Measurements from ENCODE around the gene CPEB4.

Gene CPEB4

DNA sequence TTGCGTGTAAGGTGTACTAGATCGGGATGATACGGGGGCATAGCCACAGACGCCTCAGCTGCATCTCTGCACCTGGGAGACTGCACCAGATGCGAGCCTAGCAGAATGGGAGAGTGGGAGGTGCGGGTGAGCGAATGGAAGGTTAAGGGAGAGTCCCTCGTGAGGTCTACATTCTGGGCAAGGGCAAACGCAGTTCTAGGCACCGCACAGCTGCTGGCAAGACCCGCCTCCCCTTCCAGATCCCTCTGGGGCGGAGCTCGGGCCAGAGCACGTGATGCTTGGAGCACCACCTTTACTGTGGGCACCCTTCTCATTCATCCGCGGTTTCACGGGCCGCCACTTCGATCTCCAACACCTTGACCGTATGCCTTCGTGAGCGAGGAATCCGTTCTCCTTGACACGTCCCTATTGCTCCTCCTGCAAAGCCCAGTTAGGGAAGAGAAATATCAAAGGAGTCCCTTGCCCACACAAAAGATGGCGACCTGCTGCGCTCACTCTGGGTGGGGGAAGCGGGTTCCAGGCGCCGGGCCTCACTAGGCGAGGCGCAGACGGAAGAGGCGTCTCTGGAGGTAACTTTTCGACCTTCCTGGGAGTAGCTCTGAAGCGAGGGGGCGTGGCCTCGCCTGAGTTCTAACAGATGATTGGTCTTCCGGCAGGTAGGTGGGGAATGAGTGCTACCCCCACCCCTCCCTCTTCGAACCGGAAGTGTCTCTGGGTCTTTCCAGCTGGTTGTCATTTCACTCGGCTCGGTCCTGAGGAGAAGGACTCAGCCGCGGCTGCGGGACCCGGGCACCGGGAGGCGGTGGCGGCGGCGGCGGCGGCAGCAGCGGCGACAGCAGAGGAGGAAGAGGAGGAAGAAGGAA lies at the start of gene CPEB4:
Gene CPEB4 (plus strand): TSS at position 740 of the 863 bp plus-strand sequence. CDS start 1,385 bp downstream, outside the sequence.
- peak; percentile 98 for DNase-seq (ENCODE audit: low read depth)

DNA sequence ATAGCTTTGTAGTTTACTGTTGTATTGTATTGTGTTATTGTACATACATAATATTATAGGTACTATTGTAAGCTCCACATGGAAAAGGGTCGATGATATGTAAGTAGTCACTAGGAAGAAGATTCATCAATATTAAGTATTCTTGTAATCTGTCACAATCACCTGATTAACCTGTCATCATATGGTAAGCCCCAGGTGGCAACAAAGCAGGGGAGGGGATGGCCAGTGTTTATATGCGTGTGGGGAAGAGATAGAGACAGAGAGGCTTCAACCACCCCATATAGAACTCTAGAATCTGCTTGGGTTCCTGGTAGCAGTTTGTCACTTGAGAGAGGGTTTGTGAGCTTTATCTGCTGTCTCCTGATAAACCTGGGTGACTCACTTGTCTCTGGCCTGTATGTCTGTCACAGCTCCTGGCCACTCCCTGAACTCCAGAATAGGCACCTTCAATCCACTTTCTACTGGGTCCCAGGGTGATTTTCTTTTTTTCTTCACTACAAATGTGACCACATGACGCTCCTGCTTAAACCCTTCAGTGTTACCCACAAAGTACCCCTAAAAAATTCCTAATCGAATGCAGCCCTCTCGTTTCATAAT lies 48.9 kb upstream of the CPEB4 start:
- no peak for DNase-seq (ENCODE audit: low read depth)

DNA sequence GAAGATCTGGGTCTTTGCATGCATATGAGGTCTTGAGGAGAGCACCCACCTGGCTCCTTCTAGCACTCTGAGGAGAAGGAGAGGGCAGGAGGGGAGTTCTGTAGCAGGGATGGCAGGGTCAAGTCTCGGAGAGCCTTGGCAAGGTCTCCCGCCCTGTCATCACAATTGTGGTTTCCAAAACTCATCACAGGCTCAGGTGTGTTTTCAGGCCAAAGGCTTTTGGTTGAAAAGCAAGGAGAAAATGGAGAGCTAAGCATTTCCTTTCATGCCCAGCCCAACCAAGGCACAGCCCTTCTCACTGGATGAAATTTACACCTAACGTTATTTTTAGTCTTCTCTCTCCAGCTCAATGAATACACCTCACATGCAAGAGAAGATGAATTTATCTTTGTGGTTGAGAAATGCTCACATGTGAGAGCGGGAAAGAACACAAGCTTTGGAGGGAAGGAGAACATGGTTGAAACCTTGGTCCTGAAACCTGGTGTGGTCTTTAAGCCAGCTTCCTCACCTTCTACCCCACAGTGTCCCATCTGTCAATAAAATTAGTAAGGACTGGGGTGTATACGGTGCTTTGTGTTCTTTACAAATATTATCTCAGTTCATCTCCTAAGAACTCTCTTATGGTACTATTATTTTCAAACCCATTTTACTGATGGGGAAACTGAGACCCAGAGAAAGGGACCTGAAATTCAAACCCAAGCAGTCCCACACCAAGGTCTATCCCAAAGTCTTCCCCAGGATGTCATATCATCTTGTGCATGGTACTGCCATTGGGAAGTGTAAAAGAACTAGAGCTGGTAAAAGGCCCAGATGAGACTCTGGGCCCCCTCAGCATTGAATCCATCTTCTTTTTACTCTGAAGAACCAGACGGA lies 47.8 kb upstream of the CPEB4 start:
- DNase-seq (ENCODE audit: low read depth): no peak

DNA sequence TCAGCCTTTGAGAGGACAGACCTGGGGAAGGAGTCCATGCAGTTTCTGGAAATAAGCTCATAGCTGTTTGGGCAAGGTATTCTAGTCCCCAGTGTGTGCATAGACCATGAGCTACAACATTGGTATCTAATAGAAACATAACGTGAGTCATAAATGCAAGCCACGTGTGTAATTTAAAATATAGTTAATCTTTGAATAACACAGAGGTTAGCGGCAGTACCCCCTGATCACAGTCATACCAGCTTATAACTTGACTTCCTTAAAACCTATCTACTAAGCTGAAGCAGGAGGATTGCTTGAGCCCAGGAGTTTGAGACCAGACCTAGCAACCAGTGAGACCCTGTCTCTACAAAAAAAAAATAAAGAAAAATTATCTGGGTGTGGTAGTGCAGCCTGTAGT lies 46.4 kb upstream of the CPEB4 start:
- no peak for DNase-seq (ENCODE audit: low read depth)

DNA sequence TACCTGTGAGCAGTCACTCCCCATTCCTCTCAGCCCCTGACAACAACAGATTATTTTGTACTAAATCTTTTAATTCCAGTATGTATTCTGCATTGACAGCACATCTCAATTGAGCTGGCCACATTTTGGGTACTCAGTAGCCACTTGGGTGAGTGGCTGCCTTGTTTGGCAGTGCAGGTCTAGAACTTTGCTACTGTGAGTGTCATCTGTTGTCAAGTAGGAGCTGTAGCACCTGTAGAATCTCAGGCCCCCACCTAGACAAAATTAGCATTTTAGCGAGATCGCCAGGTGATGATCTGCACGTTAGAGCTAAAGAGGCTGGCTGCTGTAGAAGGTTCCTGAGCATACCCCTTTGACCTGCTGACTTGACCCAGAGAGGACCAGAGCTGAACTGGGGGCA lies 44.4 kb upstream of the CPEB4 start:
- no peak for DNase-seq (ENCODE audit: low read depth)

DNA sequence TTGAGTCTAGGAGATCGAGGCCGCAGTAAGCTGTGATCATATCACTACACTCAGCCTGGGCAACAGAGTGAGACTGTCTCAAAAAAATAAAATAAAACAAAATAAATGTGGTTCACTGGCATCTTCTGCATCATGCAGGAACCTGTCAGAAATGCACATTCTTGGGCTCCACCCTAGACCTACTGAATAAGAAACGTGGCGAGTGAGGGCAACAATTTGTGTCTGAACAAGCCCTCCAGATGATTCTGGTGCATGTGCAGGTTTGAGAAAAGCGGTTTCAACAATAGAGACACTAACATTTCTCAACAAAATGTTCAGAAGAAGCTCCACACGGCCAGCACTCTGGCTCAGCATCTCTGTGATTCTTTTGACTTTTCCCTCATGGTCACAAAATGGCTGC lies 42.8 kb upstream of the CPEB4 start:
- no peak for DNase-seq (ENCODE audit: low read depth)

DNA sequence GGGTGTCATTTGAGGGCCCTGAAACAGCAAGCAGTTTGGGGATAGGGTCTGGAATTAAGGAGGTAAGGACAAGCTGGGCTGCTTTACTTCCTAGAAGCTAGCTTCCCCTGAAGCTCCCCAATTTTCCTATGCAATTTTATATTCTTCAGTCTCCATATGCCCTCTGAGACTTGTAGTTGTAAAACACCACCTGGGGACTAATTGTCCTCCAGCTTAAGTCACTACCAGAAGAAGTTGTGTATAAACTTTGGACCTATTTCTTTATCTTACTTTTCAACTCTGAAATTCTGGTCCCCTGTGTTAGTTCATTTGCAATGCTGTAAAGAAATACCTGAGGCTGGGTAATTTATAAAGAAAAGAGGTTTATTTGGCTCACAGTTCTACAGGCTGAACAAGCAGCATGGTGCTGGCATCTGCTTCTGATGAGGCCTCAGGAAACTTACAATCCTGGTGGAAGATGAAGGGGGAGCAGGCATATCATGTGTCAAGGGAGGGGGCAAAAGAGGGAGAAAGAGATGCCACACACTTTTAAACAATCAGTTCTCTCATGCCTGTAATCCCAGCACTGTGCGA lies 41.1 kb upstream of the CPEB4 start:
- no peak for DNase-seq (ENCODE audit: low read depth)

DNA sequence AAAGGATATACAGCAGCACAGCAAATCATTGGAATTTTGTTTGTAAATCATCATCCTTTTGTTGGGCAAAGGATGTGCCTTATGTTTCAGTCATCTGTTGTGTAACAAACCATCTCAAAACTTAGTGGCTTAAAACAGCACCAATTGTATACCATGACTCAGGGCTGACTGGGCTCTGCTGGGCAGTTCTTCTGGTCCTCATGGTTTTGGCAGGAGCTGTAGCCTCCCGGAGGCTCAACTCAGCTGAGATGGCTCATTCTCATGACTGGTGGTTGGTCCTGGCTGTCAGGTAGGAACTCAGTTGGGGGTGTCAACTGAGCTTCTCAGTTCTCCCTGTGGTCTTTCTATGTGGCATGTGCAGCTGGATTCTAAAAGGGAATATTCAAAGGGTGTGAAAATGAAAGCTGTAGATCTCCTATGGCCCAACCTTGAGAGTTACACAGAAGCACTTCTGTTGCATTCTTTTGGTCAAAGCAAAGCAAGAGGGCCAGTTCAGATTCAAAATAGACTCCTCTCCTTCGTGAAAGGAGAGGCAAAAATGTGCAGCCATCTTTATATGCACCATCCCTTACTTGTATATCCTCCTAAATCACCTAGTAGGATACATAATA lies 39.1 kb upstream of the CPEB4 start:
- no peak for DNase-seq (ENCODE audit: low read depth)

DNA sequence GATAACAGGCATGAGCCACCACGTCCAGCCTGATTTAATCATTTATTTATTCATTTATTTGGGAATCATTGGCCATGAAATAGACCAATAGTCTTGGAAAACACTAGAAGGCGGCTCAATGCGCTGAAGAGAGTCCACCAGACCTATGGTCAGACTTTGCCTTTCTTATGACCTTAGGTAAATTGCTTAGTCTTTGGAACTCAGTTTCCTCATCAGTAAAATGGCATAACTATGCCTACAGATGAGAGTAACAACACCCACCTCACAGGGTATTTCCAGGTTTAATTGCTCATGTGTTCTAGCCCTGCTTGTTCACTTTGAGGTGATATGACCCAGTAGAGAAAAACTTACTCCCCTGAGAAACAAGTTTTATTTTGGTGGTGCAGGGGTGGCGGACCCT lies 38.2 kb upstream of the CPEB4 start:
- DNase-seq (ENCODE audit: low read depth): no peak

DNA sequence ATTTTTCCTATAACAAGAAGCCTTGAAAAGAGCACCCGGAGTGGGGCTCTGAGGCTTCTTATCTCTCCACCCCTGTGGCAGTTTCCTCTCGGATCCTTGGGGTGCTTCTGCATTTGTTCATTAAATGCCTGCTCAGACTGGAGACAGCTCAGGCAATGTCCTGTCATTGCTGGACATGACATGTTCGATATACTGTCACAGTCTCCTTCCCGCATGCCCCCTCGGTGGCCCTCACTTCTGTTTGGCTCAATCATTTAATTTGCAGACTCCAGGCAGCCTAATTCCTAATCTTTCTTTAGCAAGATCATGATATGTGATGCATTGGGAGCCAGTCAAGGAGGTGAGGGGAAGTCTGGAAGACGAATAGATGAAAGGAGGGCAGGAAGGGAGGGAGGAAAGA lies 37.5 kb upstream of the CPEB4 start:
- no peak for DNase-seq (ENCODE audit: low read depth)

DNA sequence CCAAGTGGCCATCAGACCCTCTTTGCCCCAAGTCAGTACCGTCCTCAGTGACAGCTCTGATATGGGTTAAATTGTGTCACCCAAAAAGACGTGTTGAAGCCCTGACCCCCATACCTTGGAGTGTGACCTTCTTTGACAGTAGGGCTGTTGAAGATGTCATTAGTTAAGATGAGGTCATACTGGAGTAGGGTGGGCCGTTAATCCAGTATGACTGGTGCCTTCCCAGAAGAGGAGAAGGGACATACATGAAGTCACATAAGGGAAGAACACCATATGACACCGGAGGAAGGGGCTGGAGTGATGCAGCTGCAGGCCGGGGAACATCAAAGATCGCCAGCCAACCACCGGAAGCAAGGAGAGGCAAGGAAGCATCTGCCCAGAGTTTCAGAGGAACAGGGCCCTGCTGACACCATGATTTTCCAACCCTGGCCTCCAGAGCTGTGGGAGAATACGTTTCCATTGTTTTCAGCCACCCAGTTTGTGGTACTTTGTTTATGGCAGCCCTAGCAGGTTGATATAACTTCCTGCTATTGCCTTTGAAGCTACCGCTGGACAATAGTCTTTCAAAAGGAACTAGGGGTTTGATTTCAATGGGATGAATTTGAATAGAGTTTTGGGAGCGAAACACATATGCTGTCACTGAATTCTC lies 36.4 kb upstream of the CPEB4 start:
- DNase-seq (ENCODE audit: low read depth): no peak

DNA sequence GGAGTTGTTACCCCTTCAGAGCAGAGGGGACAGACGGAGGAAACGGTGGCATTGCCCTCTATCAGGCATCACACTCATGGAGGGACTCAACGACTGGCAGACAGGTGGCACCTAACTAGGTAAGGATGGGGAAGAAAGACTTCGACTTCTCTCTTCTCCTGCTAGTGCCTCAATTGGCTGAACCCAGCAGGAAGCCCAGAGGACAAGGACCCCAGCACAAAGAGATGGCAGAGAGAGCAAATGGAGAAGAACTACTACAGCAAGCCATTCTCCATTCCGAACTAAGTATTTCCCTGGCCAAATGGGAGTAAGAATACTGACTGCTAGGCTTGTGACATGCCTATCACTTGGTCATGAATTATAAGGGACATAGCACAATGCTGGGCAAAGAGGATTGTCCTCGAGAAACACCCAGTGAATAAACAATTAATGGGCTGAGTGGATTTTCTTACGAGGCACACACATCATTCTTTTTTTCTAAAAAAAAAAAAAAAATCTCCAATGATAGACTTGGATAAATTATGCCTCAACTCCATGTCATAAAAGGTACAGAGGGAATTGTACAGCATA lies 35.3 kb upstream of the CPEB4 start:
- DNase-seq (ENCODE audit: low read depth): no peak

DNA sequence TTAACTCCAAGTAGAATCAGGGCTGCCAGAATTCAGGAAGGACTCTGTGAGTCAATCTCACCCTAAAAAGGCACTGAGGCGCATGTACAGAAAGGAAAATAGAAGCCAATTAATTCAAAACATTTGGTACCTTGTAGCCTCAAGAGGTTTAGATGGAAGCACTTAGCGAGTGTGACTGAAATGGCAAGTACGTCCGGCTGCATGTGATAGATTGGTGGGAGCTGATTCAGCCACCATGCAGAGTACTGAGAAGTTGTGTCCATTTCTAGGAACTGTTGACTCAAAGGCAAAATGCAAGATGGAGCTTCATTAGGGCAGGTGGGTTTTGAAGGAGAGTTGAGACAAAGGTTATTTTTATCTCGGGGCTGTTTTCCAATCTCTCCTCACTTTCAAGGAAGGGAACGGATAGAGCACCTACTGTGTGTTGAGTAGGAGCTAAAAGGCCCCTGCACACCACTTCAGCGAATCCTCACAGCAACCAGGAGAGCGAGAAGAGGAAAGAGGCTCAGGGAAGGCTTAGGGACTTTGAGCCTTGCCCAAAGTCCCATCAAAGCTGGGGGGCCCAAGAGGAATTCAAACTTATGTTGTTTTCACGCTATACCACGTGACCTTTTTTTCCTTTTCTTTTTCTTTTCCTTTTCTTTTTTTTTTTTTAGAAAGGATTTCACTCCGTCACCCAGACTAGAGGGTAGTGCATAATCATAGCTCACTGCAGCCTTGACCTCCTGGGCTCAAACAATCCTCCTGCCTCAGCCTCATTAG lies 34.6 kb upstream of the CPEB4 start:
- DNase-seq (ENCODE audit: low read depth): no peak

DNA sequence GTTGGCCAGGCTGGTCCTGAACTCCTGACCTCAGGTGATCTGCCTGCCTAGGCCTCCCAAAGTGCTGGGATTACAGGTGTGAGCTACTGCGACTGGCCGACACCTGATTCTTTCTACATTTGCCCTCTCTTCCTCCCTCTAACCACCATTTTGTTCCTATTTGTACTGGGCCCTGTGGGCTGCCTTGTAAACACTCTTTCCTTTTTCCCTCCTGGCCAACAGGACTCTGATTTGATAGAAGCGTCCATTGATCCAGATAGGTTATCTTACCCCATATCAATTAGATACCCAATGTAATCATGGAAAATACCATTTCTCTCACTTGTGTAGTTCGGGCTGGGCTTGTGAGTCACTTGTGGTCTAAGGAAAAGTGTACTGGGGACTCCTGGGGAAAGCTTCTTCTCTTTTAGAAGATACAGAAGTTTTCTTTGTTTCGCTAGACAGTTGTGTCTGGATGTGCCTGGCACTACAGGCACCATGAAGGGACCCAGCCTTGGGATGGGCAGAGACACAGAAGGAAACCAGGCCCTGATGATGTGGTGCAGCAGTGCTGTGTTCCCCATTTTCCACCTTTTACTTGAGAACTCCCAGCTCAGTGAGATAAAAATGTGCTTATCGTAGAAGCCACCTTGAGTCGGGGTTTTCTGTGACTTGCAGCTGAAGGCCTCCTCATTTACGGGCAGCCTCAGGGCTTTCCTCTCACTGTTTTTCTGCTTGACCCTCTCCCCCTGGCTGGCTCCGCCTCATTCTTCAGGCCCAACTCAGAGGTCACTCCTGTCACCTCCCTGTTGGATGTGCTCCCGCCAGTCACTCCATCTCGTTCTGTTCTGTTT lies 32.8 kb upstream of the CPEB4 start:
- no peak for DNase-seq (ENCODE audit: low read depth)

DNA sequence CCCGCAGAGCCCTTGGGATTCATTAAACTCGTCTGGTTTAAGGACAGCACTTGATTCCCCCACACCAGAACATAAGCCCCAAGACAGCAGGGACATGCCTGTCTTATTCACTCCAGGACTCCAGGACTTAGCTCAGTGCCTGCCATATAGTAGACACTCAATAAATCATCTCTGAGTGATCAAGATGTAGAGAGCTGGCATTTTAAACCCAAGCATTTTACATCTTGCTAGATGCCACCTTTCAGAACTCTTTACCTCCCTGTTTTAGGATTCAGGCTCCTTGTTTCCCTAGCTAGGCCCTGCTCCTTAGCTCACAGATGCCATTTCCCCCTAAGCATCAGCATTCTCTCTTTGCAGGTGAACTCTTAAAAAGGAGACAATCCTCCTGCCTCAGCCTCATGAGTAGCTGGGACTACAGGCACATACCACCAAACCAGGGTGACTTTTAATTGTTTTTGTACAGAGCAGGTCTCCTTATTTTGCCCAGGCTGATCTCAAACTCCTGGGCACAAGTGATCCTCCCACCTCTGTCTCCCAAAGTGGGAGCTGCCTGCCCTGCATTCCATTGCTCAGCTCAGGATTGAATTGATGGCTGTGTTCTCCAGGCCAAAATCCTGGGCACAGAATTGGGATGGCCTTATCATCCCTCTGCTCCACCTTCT lies 32.0 kb upstream of the CPEB4 start:
- DNase-seq (ENCODE audit: low read depth): no peak

DNA sequence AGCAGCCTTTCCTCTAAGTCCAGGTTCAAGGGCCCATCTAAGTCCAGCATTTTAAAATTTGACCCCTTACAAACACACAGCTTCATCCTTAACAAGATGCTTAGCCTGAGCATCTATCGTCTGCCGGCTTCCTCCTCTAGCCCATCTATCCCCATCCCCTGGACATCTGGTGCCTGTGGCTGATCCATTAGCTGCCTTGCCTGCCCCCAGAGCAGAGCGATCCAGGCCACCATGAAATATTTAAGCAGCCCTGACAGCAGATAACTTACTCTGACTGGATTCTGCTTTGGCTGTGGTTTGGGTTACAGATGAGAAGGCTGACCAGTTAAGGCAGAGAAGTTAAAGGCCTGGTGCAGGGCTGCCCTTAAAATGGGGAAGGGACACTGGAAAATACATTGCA lies 30.9 kb upstream of the CPEB4 start:
- no peak for DNase-seq (ENCODE audit: low read depth)

DNA sequence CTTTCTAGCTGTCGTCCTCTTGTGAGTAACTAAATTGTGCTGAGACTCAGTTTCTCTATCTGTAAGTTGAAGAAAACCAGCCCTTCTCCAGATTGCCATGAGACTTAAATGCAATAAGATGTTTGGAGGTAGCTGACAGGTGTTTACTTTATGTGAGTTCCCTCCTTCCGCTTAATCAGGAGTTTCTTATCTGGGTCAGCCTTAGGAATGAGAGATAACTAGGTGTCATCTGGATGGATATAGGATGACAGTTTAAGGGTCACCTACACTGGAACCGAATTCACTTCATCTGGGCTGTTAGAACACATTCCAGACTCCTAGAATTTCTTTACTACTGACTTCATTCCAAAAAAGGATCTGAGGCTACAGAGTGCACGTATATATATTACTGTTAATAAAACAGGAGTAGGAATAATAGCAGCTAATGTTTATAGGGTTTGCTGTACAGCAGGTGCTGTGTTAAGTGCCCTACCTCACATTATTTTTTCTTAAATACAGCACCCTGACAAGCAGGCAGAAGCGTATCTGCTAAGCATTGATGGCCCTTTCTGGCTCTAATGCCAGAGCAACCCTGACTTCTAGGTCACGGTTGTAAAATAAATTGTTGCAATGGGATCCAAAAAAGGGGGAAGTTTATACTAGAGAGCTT lies 30.0 kb upstream of the CPEB4 start:
- no peak for DNase-seq (ENCODE audit: low read depth)

DNA sequence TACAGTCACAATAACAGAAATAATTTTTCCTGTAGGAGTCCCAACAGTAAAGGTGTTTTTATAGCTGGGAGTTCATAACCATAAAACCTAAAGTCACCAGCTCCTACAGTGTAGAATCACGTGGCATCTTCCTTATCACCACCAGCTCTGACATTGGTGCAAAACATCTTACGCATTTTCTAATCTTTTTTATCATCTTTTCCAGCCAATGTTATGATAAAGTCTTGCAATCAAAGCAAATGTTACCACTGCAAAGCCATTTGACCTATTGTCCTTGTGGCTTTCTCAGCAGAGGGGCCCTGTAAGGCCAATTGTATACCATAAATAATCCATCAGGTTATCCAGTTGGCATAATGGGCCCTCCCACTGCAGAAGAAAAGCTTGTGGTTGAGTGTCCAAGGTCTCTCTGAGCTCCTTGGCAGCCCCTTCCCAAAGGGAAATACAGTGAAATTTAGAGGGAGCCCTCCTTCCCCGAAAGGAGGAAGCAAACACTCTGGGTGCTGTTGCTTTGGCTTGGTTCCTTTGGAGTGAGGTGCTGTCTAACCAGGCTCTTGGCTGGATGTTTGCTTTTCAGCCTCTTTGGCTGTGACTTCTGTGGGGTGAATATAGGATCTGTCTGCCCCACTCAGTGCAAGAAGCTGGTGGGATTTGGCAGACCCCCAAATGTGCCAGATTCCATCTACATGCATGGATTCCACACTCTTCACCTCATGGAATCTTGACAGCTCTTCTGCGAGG lies 29.3 kb upstream of the CPEB4 start:
- no peak for DNase-seq (ENCODE audit: low read depth)

All from HS-5 (cell line).